IMR-90 (cell line): ENCODE measurements around the gene FCHSD2. TPM values are rescaled to one million over a fixed set of nuclear protein-coding genes. Genes with fewer than 3 reads are reported as not detected.

Experiments
- ATAC-seq: fragments of 200-7000 bp; cut with Tn5 transposase; 2 replicates; pipeline ENCODE4 v1.9.1; 2020; ENCODE audit warnings: low read depth, mild to moderate bottlenecking, moderate library complexity
- BruUV-seq: library from RNA; stranded (reverse); fragments of 400-500 nt; replicated peaks from 2 replicates; lab custom pipeline; 2021; lab: Mats Ljungman, UMichigan
- CTCF ChIA-PET: fragments of 300-600 bp; formaldehyde crosslinking; extraction: SDS; loops from one replicate; lab custom pipeline; 2021; ENCODE audit warnings: antibody characterized with exemption; lab: Yijun Ruan, JAX
- POLR2A ChIA-PET: fragments of 300-600 bp; sonication (Branson Sonifier 250); formaldehyde crosslinking; loops from one replicate; lab custom pipeline; 2022; ENCODE audit warnings: antibody characterized with exemption; ENCODE audit not compliant: unreplicated experiment; lab: Charles Lee
- DNase-seq: peaks from one replicate; pipeline ENCODE4 v3.0.0; 2013
- H2AFZ ChIP-seq: replicated peaks from 2 replicates; pipeline ENCODE3; 2013; ENCODE audit warnings: low read length, mild to moderate bottlenecking; ENCODE audit not compliant: poor library complexity
- H2AK5ac ChIP-seq: 2 replicates; pipeline ENCODE4 v1.6.1; 2013; ENCODE audit warnings: low read depth, low read length, inconsistent platforms
- H2AK9ac ChIP-seq: replicated peaks from 2 replicates; pipeline ENCODE3; 2013; ENCODE audit warnings: mild to moderate bottlenecking, low read depth, low read length, moderate library complexity; ENCODE audit not compliant: poor library complexity
- H2BK120ac ChIP-seq: 2 replicates; pipeline ENCODE4 v1.6.1; 2013; ENCODE audit warnings: low read depth, low read length, inconsistent platforms
- H2BK15ac ChIP-seq: 3 replicates; pipeline ENCODE4 v1.6.1; 2013; ENCODE audit warnings: low read depth, low read length, inconsistent platforms
- H2BK20ac ChIP-seq: 2 replicates; pipeline ENCODE4 v1.6.1; 2013; ENCODE audit warnings: low read depth, mild to moderate bottlenecking, inconsistent platforms, low read length, moderate library complexity
- H2BK5ac ChIP-seq: 2 replicates; pipeline ENCODE4 v1.6.1; 2013; ENCODE audit warnings: mild to moderate bottlenecking, low read depth, low read length, inconsistent platforms; ENCODE audit not compliant: poor library complexity, severe bottlenecking
- H3K14ac ChIP-seq: replicated peaks from 2 replicates; pipeline ENCODE4 v1.6.1; 2013; ENCODE audit warnings: low read depth, low read length, inconsistent platforms
- H3K18ac ChIP-seq: 2 replicates; pipeline ENCODE4 v1.6.1; 2013; ENCODE audit warnings: low read depth, low read length, control low read depth
- H3K23ac ChIP-seq: 2 replicates; pipeline ENCODE4 v1.6.1; 2013; ENCODE audit warnings: low read depth, low read length, inconsistent platforms
- H3K27ac ChIP-seq: 2 replicates; pipeline ENCODE4 v1.5.1; 2013; ENCODE audit warnings: mild to moderate bottlenecking, control low read depth, low read length; ENCODE audit not compliant: insufficient read depth
- H3K27me3 ChIP-seq: 2 replicates; pipeline ENCODE4 v1.6.1; 2013; ENCODE audit warnings: low read length; ENCODE audit not compliant: control insufficient read depth, insufficient read depth
- H3K36me3 ChIP-seq: 2 replicates; pipeline ENCODE4 v1.6.1; 2013; ENCODE audit warnings: low read length, mixed read lengths; ENCODE audit not compliant: control insufficient read depth, insufficient read depth
- H3K4ac ChIP-seq: 2 replicates; pipeline ENCODE4 v1.6.1; 2013; ENCODE audit warnings: low read depth, low read length, inconsistent platforms
- H3K4me1 ChIP-seq: 2 replicates; pipeline ENCODE4 v1.6.1; 2013; ENCODE audit warnings: low read length, mixed read lengths; ENCODE audit not compliant: control insufficient read depth, insufficient read depth
- H3K4me2 ChIP-seq: 2 replicates; pipeline ENCODE4 v1.6.1; 2013; ENCODE audit warnings: low read depth, mild to moderate bottlenecking, control low read depth, low read length, moderate library complexity
- H3K4me3 ChIP-seq: 2 replicates; pipeline ENCODE4 v1.5.1; 2013; ENCODE audit warnings: low read depth, mild to moderate bottlenecking, control low read depth, low read length, moderate library complexity; ENCODE audit not compliant: insufficient read depth
- H3K56ac ChIP-seq: 2 replicates; pipeline ENCODE4 v1.6.1; 2013; ENCODE audit warnings: low read length, inconsistent platforms; ENCODE audit not compliant: insufficient read depth; ENCODE audit errors: extremely low read depth
- H3K79me1 ChIP-seq, 2 experiments: 2 replicates each; pipeline ENCODE4 v1.6.1; 2013; ENCODE audit warnings: low read length in 2 of 2, inconsistent platforms in 1 of 2, low read depth in 1 of 2
- H3K9ac ChIP-seq: 2 replicates; pipeline ENCODE4 v1.6.1; 2013; ENCODE audit warnings: low read depth, low read length, control low read depth
- H3K9me1 ChIP-seq: 2 replicates; pipeline ENCODE4 v1.6.1; 2013; ENCODE audit warnings: low read length, inconsistent platforms; ENCODE audit not compliant: insufficient read depth
- H3K9me3 ChIP-seq: 2 replicates; pipeline ENCODE4 v1.6.1; 2013; ENCODE audit warnings: low read length; ENCODE audit not compliant: control insufficient read depth, insufficient read depth
- H4K20me1 ChIP-seq: 2 replicates; pipeline ENCODE4 v1.6.1; 2013; ENCODE audit warnings: low read length, inconsistent platforms; ENCODE audit not compliant: insufficient read depth
- H4K5ac ChIP-seq: 2 replicates; pipeline ENCODE4 v1.6.1; 2013; ENCODE audit warnings: mild to moderate bottlenecking, low read depth, low read length, control low read depth
- H4K8ac ChIP-seq, 2 experiments: 2 replicates each; pipeline ENCODE4 v1.6.1; 2013; ENCODE audit warnings: low read depth in 2 of 2, low read length in 2 of 2, control low read depth in 1 of 2, inconsistent platforms in 1 of 2
- H4K91ac ChIP-seq: 2 replicates; pipeline ENCODE4 v1.6.1; 2013; ENCODE audit warnings: low read depth, low read length, inconsistent platforms; ENCODE audit not compliant: insufficient read depth
- BHLHE40 ChIP-seq: fragments of 150-350 bp; IDR thresholded peaks from 2 replicates; pipeline ENCODE4 v1.6.1; 2016; ENCODE audit warnings: mild to moderate bottlenecking, low read depth, low read length
- CEBPB ChIP-seq: IDR thresholded peaks from 2 replicates; pipeline ENCODE4 v1.6.1; 2012; ENCODE audit warnings: low read depth, low read length, improper control_type of control experiment
- CHD1 ChIP-seq: IDR thresholded peaks from 2 replicates; pipeline ENCODE4 v1.6.1; 2012; ENCODE audit warnings: low read depth, low read length, improper control_type of control experiment
- FOS ChIP-seq: fragments of 150-350 bp; IDR thresholded peaks from 2 replicates; pipeline ENCODE4 v1.6.1; 2016; ENCODE audit warnings: low read depth, low read length
- MAFK ChIP-seq: IDR thresholded peaks from 2 replicates; pipeline ENCODE4 v1.6.1; 2012; ENCODE audit warnings: low read depth, low read length, improper control_type of control experiment
- MAZ ChIP-seq: IDR thresholded peaks from 2 replicates; pipeline ENCODE4 v1.6.1; 2012; ENCODE audit warnings: low read depth, mild to moderate bottlenecking, low read length, improper control_type of control experiment, moderate library complexity, borderline replicate concordance
- MXI1 ChIP-seq: IDR thresholded peaks from 2 replicates; pipeline ENCODE4 v1.6.1; 2012; ENCODE audit warnings: low read depth, mild to moderate bottlenecking, low read length, moderate library complexity, borderline replicate concordance
- NFE2L2 ChIP-seq: fragments of 150-350 bp; IDR thresholded peaks from 2 replicates; pipeline ENCODE4 v1.6.1; 2016; ENCODE audit warnings: low read depth, mild to moderate bottlenecking, low read length
- POLR2A ChIP-seq: IDR thresholded peaks from 2 replicates; pipeline ENCODE4 v1.6.1; 2012; ENCODE audit warnings: mild to moderate bottlenecking, low read depth, low read length
- RAD21 ChIP-seq: IDR thresholded peaks from 2 replicates; pipeline ENCODE4 v1.6.1; 2012; ENCODE audit warnings: low read length, improper control_type of control experiment
- RCOR1 ChIP-seq: IDR thresholded peaks from 2 replicates; pipeline ENCODE4 v1.6.1; 2012; ENCODE audit warnings: mild to moderate bottlenecking, low read length, improper control_type of control experiment; ENCODE audit not compliant: insufficient replicate concordance
- RFX5 ChIP-seq: IDR thresholded peaks from 2 replicates; pipeline ENCODE4 v1.8.0; 2012; ENCODE audit warnings: low read depth, mild to moderate bottlenecking, low read length, moderate library complexity
- SMC3 ChIP-seq: fragments of 150-350 bp; IDR thresholded peaks from 2 replicates; pipeline ENCODE4 v1.6.1; 2016; ENCODE audit warnings: low read depth, mild to moderate bottlenecking, antibody characterized with exemption, low read length, moderate library complexity
- WGBS, 2 experiments: methylation state at CpG; one replicate each; pipeline versions ENCODE4 v1.1.5 to v1.1.7; 2013; ENCODE audit warnings: missing lambda C conversion rate in 2 of 2; ENCODE audit not compliant: insufficient read length in 1 of 2; ENCODE audit errors: extremely low coverage in 2 of 2; 5-methylcytosine and 5-hydroxymethylcytosine counted together
- dilution Hi-C: fragments of 300-500 bp; cut with HindIII; formaldehyde crosslinking; loops from one replicate; pipeline ENCODE4 v1.14.3; 2018; ENCODE audit warnings: low sequenced_read_pairs; ENCODE audit not compliant: unreplicated experiment
- in situ Hi-C: fragments of 300-500 bp; cut with MboI; formaldehyde crosslinking; loops from 3 replicates; pipeline ENCODE4 v1.14.3; 2019; ENCODE audit warnings: low sequenced_read_pairs, inconsistent platforms, mixed read lengths
- intact Hi-C: fragments of 100-400 bp; cut with micrococcal nuclease; formaldehyde crosslinking; loops from 2 replicates; pipeline ENCODE4 v1.10.0; 2022
- polyA plus RNA-seq, 3 experiments: library from polyadenylated mRNA; depleted of rRNA; stranded (reverse); fragments of >200 nt; gene quantifications; 2 replicates each; pipeline ENCODE4 v1.2.3, GENCODE V29; 2012; ENCODE audit warnings: low replicate concordance in 1 of 3
- total RNA-seq: library from RNA; depleted of rRNA; stranded (reverse); fragments of >200 nt; gene quantifications from 2 replicates; pipeline ENCODE4 v1.2.3, GENCODE V29; 2012
- TF ChIP-seq, protein P1 (sequence below): fragments of 150-350 bp; IDR thresholded peaks from 2 replicates; pipeline ENCODE4 v1.6.1; 2016; ENCODE audit warnings: low read depth, mild to moderate bottlenecking, low read length, moderate library complexity, borderline replicate concordance
- TF ChIP-seq, protein P2 (sequence below): fragments of 150-350 bp; IDR thresholded peaks from 2 replicates; pipeline ENCODE4 v1.6.1; 2017; ENCODE audit warnings: mild to moderate bottlenecking, antibody characterized with exemption, low read length, low read depth
- TF ChIP-seq, protein P3 (sequence below): conservative IDR thresholded peaks from 2 replicates; pipeline ENCODE4 v1.5.1; 2012; ENCODE audit warnings: mild to moderate bottlenecking, low read depth, low read length, improper control_type of control experiment

The FCHSD2 gene
- total and polyA plus RNA-seq, 2 of the 4 experiments (the other 2 are of a cell fraction): 5.9 to 18.7 TPM

DNA sequence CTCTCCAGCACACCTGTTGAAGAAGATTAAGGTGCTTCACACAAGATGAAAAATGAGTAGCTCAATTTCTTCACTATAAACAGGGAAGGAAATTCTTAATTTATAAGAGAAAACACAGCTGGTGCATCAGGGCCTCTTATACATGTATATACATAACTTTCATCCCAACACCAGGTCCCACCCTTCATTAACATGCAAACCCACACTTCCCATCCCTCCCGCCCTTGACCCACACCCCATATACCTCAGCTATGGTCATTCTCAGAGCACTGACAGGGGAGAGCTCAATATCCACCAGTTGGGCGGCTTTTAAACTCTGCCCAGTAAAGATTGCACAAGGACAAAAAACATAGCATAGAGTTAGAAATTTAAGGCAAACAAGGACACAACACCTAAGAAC, 242.1 kb downstream of the FCHSD2 start:
- DNase-seq (no peak), ATAC-seq (no peak)
- Histone ChIP-seq H3K9ac (no peak overlapping the region), H4K20me1 (no peaks in the 10 kb centered on the region), H3K27me3 (no peaks in the 10 kb centered on the region), H4K8ac (no peak overlapping the region), H3K4me1 (no peaks in the 10 kb centered on the region), H4K91ac (no peak overlapping the region), H2BK120ac (no peak overlapping the region), H2BK5ac (no peak overlapping the region), H4K5ac (no peak overlapping the region), H3K79me1 (peaks cover 0 to 5% of the 10 kb centered on the region in 2 experiments; a peak in 2 of 4 replicates), H2AFZ (no peak overlapping the region), H2BK15ac (no peak overlapping the region), H3K36me3 (no peaks in the 10 kb centered on the region), H2AK9ac (no peak overlapping the region), H3K4ac (no peak overlapping the region), H3K56ac (no peak overlapping the region), H3K4me3 (no peak overlapping the region), H3K18ac (no peak overlapping the region), H2AK5ac (no peak overlapping the region), H3K9me3 (no peaks in the 10 kb centered on the region), H3K4me2 (no peak overlapping the region), H3K23ac (no peak overlapping the region), H3K27ac (no peak overlapping the region), H3K14ac (no peak overlapping the region), H3K9me1 (peaks cover 4% of the 10 kb centered on the region), H2BK20ac (no peak overlapping the region)
- intact Hi-C loops (no loop called here), in situ Hi-C loops (no loop called here), dilution Hi-C loops (no loop called here)
- TF ChIP-seq, protein P1, sequence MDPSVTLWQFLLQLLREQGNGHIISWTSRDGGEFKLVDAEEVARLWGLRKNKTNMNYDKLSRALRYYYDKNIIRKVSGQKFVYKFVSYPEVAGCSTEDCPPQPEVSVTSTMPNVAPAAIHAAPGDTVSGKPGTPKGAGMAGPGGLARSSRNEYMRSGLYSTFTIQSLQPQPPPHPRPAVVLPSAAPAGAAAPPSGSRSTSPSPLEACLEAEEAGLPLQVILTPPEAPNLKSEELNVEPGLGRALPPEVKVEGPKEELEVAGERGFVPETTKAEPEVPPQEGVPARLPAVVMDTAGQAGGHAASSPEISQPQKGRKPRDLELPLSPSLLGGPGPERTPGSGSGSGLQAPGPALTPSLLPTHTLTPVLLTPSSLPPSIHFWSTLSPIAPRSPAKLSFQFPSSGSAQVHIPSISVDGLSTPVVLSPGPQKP: no peak
- TF ChIP-seq, protein P2, sequence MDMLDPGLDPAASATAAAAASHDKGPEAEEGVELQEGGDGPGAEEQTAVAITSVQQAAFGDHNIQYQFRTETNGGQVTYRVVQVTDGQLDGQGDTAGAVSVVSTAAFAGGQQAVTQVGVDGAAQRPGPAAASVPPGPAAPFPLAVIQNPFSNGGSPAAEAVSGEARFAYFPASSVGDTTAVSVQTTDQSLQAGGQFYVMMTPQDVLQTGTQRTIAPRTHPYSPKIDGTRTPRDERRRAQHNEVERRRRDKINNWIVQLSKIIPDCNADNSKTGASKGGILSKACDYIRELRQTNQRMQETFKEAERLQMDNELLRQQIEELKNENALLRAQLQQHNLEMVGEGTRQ: no peak
- no peak for TF ChIP-seq MAZ
- TF ChIP-seq CHD1: no peak
- TF ChIP-seq SMC3: no peak
- TF ChIP-seq, protein P3, sequence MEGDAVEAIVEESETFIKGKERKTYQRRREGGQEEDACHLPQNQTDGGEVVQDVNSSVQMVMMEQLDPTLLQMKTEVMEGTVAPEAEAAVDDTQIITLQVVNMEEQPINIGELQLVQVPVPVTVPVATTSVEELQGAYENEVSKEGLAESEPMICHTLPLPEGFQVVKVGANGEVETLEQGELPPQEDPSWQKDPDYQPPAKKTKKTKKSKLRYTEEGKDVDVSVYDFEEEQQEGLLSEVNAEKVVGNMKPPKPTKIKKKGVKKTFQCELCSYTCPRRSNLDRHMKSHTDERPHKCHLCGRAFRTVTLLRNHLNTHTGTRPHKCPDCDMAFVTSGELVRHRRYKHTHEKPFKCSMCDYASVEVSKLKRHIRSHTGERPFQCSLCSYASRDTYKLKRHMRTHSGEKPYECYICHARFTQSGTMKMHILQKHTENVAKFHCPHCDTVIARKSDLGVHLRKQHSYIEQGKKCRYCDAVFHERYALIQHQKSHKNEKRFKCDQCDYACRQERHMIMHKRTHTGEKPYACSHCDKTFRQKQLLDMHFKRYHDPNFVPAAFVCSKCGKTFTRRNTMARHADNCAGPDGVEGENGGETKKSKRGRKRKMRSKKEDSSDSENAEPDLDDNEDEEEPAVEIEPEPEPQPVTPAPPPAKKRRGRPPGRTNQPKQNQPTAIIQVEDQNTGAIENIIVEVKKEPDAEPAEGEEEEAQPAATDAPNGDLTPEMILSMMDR: no peak
- no peak for TF ChIP-seq CEBPB
- no peak for TF ChIP-seq POLR2A
- TF ChIP-seq NFE2L2: no peak
- TF ChIP-seq RAD21: no peak
- no peak for TF ChIP-seq FOS
- no peak for TF ChIP-seq MXI1
- no peak for TF ChIP-seq RCOR1
- TF ChIP-seq BHLHE40: no peak
- TF ChIP-seq RFX5: no peak
- no peak for TF ChIP-seq MAFK
- CTCF ChIA-PET: no interaction called here
- no CpG with 5 or more reads among the region's 2 CpGs for WGBS, 2 experiments
- no TSS peak for BruUV-seq
- POLR2A ChIA-PET: no interaction called here
